ENCODE results near the gene TJP1. TPM values are rescaled to one million over a fixed set of nuclear protein-coding genes. Genes with fewer than 3 reads are reported as not detected.

The TJP1 gene
- total RNA-seq, 1 experiment from 2014 or later = 129 TPM

DNA sequence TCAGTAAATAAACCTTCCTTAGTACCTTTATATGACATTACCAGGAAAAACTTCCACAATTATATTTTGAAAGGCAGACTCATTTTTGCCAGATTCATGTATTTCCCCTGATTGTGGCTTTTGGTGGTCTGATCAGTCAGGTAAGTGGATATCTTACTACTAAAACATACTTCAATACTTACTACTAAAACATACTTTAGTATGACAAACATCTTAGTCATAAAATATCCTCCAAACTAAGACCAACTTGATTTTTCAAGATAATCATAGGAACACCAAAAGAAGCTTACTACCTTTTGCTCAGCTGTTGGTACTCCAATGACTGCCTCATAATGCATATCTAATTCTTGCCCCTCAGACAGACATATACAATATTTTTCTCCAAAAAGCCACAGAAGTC lies 9.3 kb downstream of the TJP1 start:
- POLR2A ChIA-PET = no interaction called here
- TF ChIP-seq RELA (CRISPR knock-in tag; IDR thresholded peaks at IDR 0.05; ENCODE audit: borderline replicate concordance) (no peak), ZNF416 (CRISPR knock-in tag; IDR thresholded peaks at IDR 0.05) (no peak), PRRX2 (CRISPR knock-in tag; IDR thresholded peaks at IDR 0.05) (no peak), GRHL2 (CRISPR knock-in tag; IDR thresholded peaks at IDR 0.05; ENCODE audit: insufficient replicate concordance, severe bottlenecking) (no peak), E2F5 (CRISPR knock-in tag; IDR thresholded peaks at IDR 0.05) (no peak), ESRRA (CRISPR knock-in tag; IDR thresholded peaks at IDR 0.05; ENCODE audit: borderline replicate concordance) (no peak), ZNF281 (CRISPR knock-in tag; IDR thresholded peaks at IDR 0.05) (no peak), ZNF671 (CRISPR knock-in tag; IDR thresholded peaks at IDR 0.05) (no peak), FOXP1 (CRISPR knock-in tag; IDR thresholded peaks at IDR 0.05; ENCODE audit: borderline replicate concordance) (no peak), NFATC4 (CRISPR knock-in tag; IDR thresholded peaks at IDR 0.05) (no peak), ATF1 (CRISPR knock-in tag; IDR thresholded peaks at IDR 0.05) (no peak), KAT7 (CRISPR knock-in tag; IDR thresholded peaks at IDR 0.05; ENCODE audit: borderline replicate concordance) (no peak), NFE2L1 (CRISPR knock-in tag; IDR thresholded peaks at IDR 0.05) (no peak)
- TF ChIP-seq, protein P1, sequence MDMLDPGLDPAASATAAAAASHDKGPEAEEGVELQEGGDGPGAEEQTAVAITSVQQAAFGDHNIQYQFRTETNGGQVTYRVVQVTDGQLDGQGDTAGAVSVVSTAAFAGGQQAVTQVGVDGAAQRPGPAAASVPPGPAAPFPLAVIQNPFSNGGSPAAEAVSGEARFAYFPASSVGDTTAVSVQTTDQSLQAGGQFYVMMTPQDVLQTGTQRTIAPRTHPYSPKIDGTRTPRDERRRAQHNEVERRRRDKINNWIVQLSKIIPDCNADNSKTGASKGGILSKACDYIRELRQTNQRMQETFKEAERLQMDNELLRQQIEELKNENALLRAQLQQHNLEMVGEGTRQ (CRISPR knock-in tag; IDR thresholded peaks at IDR 0.05) = no peak
- TF ChIP-seq, protein P2, sequence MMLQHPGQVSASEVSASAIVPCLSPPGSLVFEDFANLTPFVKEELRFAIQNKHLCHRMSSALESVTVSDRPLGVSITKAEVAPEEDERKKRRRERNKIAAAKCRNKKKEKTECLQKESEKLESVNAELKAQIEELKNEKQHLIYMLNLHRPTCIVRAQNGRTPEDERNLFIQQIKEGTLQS (CRISPR knock-in tag; conservative IDR thresholded peaks at IDR 0.05) = no peak
- TF ChIP-seq, protein P3, sequence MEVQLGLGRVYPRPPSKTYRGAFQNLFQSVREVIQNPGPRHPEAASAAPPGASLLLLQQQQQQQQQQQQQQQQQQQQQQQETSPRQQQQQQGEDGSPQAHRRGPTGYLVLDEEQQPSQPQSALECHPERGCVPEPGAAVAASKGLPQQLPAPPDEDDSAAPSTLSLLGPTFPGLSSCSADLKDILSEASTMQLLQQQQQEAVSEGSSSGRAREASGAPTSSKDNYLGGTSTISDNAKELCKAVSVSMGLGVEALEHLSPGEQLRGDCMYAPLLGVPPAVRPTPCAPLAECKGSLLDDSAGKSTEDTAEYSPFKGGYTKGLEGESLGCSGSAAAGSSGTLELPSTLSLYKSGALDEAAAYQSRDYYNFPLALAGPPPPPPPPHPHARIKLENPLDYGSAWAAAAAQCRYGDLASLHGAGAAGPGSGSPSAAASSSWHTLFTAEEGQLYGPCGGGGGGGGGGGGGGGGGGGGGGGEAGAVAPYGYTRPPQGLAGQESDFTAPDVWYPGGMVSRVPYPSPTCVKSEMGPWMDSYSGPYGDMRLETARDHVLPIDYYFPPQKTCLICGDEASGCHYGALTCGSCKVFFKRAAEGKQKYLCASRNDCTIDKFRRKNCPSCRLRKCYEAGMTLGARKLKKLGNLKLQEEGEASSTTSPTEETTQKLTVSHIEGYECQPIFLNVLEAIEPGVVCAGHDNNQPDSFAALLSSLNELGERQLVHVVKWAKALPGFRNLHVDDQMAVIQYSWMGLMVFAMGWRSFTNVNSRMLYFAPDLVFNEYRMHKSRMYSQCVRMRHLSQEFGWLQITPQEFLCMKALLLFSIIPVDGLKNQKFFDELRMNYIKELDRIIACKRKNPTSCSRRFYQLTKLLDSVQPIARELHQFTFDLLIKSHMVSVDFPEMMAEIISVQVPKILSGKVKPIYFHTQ (CRISPR knock-in tag; IDR thresholded peaks at IDR 0.05) = no peak
- TF ChIP-seq, protein P4, sequence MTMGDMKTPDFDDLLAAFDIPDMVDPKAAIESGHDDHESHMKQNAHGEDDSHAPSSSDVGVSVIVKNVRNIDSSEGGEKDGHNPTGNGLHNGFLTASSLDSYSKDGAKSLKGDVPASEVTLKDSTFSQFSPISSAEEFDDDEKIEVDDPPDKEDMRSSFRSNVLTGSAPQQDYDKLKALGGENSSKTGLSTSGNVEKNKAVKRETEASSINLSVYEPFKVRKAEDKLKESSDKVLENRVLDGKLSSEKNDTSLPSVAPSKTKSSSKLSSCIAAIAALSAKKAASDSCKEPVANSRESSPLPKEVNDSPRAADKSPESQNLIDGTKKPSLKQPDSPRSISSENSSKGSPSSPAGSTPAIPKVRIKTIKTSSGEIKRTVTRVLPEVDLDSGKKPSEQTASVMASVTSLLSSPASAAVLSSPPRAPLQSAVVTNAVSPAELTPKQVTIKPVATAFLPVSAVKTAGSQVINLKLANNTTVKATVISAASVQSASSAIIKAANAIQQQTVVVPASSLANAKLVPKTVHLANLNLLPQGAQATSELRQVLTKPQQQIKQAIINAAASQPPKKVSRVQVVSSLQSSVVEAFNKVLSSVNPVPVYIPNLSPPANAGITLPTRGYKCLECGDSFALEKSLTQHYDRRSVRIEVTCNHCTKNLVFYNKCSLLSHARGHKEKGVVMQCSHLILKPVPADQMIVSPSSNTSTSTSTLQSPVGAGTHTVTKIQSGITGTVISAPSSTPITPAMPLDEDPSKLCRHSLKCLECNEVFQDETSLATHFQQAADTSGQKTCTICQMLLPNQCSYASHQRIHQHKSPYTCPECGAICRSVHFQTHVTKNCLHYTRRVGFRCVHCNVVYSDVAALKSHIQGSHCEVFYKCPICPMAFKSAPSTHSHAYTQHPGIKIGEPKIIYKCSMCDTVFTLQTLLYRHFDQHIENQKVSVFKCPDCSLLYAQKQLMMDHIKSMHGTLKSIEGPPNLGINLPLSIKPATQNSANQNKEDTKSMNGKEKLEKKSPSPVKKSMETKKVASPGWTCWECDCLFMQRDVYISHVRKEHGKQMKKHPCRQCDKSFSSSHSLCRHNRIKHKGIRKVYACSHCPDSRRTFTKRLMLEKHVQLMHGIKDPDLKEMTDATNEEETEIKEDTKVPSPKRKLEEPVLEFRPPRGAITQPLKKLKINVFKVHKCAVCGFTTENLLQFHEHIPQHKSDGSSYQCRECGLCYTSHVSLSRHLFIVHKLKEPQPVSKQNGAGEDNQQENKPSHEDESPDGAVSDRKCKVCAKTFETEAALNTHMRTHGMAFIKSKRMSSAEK (CRISPR knock-in tag; IDR thresholded peaks at IDR 0.05; ENCODE audit: borderline replicate concordance) = no peak
- Mint-ChIP-seq H3K4me1 (peaks cover 70% of the 10 kb centered on the region), H3K9me3 (no peaks in the 10 kb centered on the region), H3K4me3 (no peak overlapping the region), H3K27ac (peak overlapping the region; percentile 25; the same call in 1 of the 2 replicates), H3K36me3 (peaks cover 3% of the 10 kb centered on the region), H3K27me3 (ENCODE audit: low read depth) (no peaks in the 10 kb centered on the region)
- no peak for DNase-seq (ENCODE audit: low spot score)
- no peak for ATAC-seq
- CTCF ChIA-PET = no interaction called here
